Nephron progenitor cell (in vitro differentiated cells): ENCODE results near the gene SLA2.

Experiments used
- DNase-seq: peaks from one replicate; pipeline ENCODE4 v3.0.0; 2021
- H3K27ac Mint-ChIP-seq: 2 replicates; pipeline ENCODE4 v1.8.0; 2021; ENCODE audit warnings: mild to moderate bottlenecking, moderate library complexity, mixed read lengths
- H3K27me3 Mint-ChIP-seq: 2 replicates; pipeline ENCODE4 v1.8.0; 2021; ENCODE audit warnings: mild to moderate bottlenecking, low read depth, mixed read lengths; ENCODE audit not compliant: poor library complexity
- H3K36me3 Mint-ChIP-seq: 2 replicates; pipeline ENCODE4 v1.8.0; 2021; ENCODE audit warnings: low read depth, mixed read lengths
- H3K4me1 Mint-ChIP-seq: 2 replicates; pipeline ENCODE4 v1.8.0; 2021; ENCODE audit warnings: mixed read lengths
- H3K4me3 Mint-ChIP-seq: 2 replicates; pipeline ENCODE4 v1.8.0; 2021; ENCODE audit warnings: mild to moderate bottlenecking, moderate library complexity, mixed read lengths
- H3K9me3 Mint-ChIP-seq: 2 replicates; pipeline ENCODE4 v1.8.0; 2021; ENCODE audit warnings: mild to moderate bottlenecking, moderate library complexity, mixed read lengths
- CTCF ChIP-seq: fragments of 200-600 bp; sonication (generic); IDR thresholded peaks from 2 replicates; pipeline ENCODE4 v1.5.0; 2021; ENCODE audit warnings: antibody characterized with exemption

SLA2 gene

GRCh38 chr20:36591281-36591680, 54.7 kb downstream of the SLA2 start:
- DNase-seq = no peak
- H3K4me3 Mint-ChIP-seq = no peak overlapping the region
- H3K27ac Mint-ChIP-seq = no peak overlapping the region
- no peaks in the 10 kb centered on the region for H3K4me1 Mint-ChIP-seq
- TF ChIP-seq CTCF = no peak
- no peaks in the 10 kb centered on the region for H3K9me3 Mint-ChIP-seq
- H3K36me3 Mint-ChIP-seq = peaks cover 79% of the 10 kb centered on the region
- peaks cover 4% of the 10 kb centered on the region for H3K27me3 Mint-ChIP-seq

GRCh38 chr20:36587388-36588070, 58.5 kb downstream of the SLA2 start:
- H3K27me3 Mint-ChIP-seq = peaks cover 4% of the 10 kb centered on the region
- H3K4me1 Mint-ChIP-seq = peaks cover 5% of the 10 kb centered on the region
- H3K36me3 Mint-ChIP-seq = peaks cover 71% of the 10 kb centered on the region
- TF ChIP-seq CTCF = no peak
- H3K4me3 Mint-ChIP-seq = no peak overlapping the region
- peak overlapping the region; percentile 12 for H3K27ac Mint-ChIP-seq
- no peaks in the 10 kb centered on the region for H3K9me3 Mint-ChIP-seq
- DNase-seq = no peak

- H3K36me3 Mint-ChIP-seq = peaks cover 60% of the 10 kb centered on the region
- TF ChIP-seq CTCF = no peak
- peak overlapping the region; percentile 69 for H3K27ac Mint-ChIP-seq
- H3K27me3 Mint-ChIP-seq = peaks cover 4% of the 10 kb centered on the region
- peaks cover 5% of the 10 kb centered on the region for H3K4me1 Mint-ChIP-seq
- no peak overlapping the region for H3K4me3 Mint-ChIP-seq
- DNase-seq = no peak
- H3K9me3 Mint-ChIP-seq = no peaks in the 10 kb centered on the region
Observed at GRCh38 chr20:36585410-36586125, 60.4 kb downstream of the SLA2 start.

GRCh38 chr20:36584018-36584481, 61.9 kb downstream of the SLA2 start:
- Mint-ChIP-seq H3K4me1 (peaks cover 5% of the 10 kb centered on the region), H3K36me3 (peaks cover 60% of the 10 kb centered on the region), H3K9me3 (no peaks in the 10 kb centered on the region), H3K27ac (peak overlapping the region; percentile 90), H3K27me3 (no peaks in the 10 kb centered on the region), H3K4me3 (no peak overlapping the region)
- no peak for DNase-seq
- no peak for TF ChIP-seq CTCF

GRCh38 chr20:36582821-36583220, 63.2 kb downstream of the SLA2 start:
- Mint-ChIP-seq H3K36me3 (peaks cover 58% of the 10 kb centered on the region), H3K27ac (no peak overlapping the region), H3K4me3 (no peak overlapping the region), H3K27me3 (no peaks in the 10 kb centered on the region), H3K9me3 (no peaks in the 10 kb centered on the region), H3K4me1 (peaks cover 5% of the 10 kb centered on the region)
- no peak for DNase-seq
- TF ChIP-seq CTCF = no peak
